Spinal cord (tissue), 10 donors: ENCODE data around the gene SLX4IP. TPM values are rescaled to one million over a fixed set of nuclear protein-coding genes. Genes with fewer than 3 reads are reported as not detected.

Source experiments
- DNase-seq, 6 donors: peaks; one replicate each; pipeline versions ENCODE4 v3.0.0 to v3.0.0-alpha.2; 2013 to 2015; ENCODE audit warnings: low spot score in 6 of 6, low read depth in 4 of 6
- H3K27ac ChIP-seq: one replicate; pipeline ENCODE4 v1.5.1; 2013; ENCODE audit warnings: low read depth, low read length, control low read depth
- H3K27me3 ChIP-seq: one replicate; pipeline ENCODE4 v1.6.1; 2013; ENCODE audit warnings: low read length; ENCODE audit not compliant: control insufficient read depth, insufficient read depth
- H3K36me3 ChIP-seq: one replicate; pipeline ENCODE4 v1.6.1; 2013; ENCODE audit warnings: low read length; ENCODE audit not compliant: control insufficient read depth, insufficient read depth
- H3K4me1 ChIP-seq: one replicate; pipeline ENCODE4 v1.6.1; 2013; ENCODE audit warnings: low read length; ENCODE audit not compliant: control insufficient read depth, insufficient read depth
- H3K4me3 ChIP-seq: one replicate; pipeline ENCODE4 v1.5.1; 2013; ENCODE audit warnings: low read depth, low read length, control low read depth
- H3K9me3 ChIP-seq: one replicate; pipeline ENCODE4 v1.6.1; 2013; ENCODE audit warnings: low read length; ENCODE audit not compliant: control insufficient read depth, insufficient read depth
- WGBS: methylation state at CpG from one replicate; pipeline ENCODE4 v1.1.5; 2013; ENCODE audit warnings: missing lambda C conversion rate; ENCODE audit not compliant: insufficient coverage; 5-methylcytosine and 5-hydroxymethylcytosine counted together
- polyA plus RNA-seq, 2 donors: library from polyadenylated mRNA; unstranded; fragments of 120-200 nt; gene quantifications; one replicate each; pipeline ENCODE4 v1.2.1, GENCODE V29; 2013; ENCODE audit not compliant: insufficient read length in 2 of 2
- total RNA-seq, 2 donors: library from RNA; depleted of rRNA in 1 of 2; stranded (reverse); fragments of 120-200 nt in 1 of 2; fragments of >200 nt in 1 of 2; gene quantifications; one replicate each; pipeline versions ENCODE4 v1.2.3 to v1.2.4, GENCODE V29; 2013 to 2014
- donor health status: healthy.

The SLX4IP gene
- total and polyA plus RNA-seq, 4 donors = 7.9 to 10.5 (median 9.7) TPM

- WGBS = 80% methylated on average over 1 of the region's 2 CpGs
Observed at GRCh38 chr20:10595266-10595665, 160.2 kb downstream of the SLX4IP start.

GRCh38 chr20:10595985-10596384 is 160.9 kb downstream of the SLX4IP start:
- H3K9me3 ChIP-seq = no peaks in the 10 kb centered on the region
- no peak overlapping the region for H3K4me3 ChIP-seq
- DNase-seq = no peak
- no peaks in the 10 kb centered on the region for H3K36me3 ChIP-seq
- H3K27ac ChIP-seq = no peak overlapping the region
- no peaks in the 10 kb centered on the region for H3K4me1 ChIP-seq
- 100% methylated on average over 3 of the region's 3 CpGs for WGBS
- no peaks in the 10 kb centered on the region for H3K27me3 ChIP-seq

More at GRCh38 chr20:10595266-10595665, 160.2 kb downstream of the SLX4IP start:
- Histone ChIP-seq H3K36me3 (no peaks in the 10 kb centered on the region), H3K27me3 (no peaks in the 10 kb centered on the region), H3K4me1 (no peaks in the 10 kb centered on the region), H3K27ac (no peak overlapping the region), H3K4me3 (no peak overlapping the region), H3K9me3 (no peaks in the 10 kb centered on the region)
- peak in 1 of 6 donors; percentile 16 for DNase-seq

GRCh38 chr20:10596710-10597121 is 161.6 kb downstream of the SLX4IP start:
- Histone ChIP-seq H3K9me3 (no peaks in the 10 kb centered on the region), H3K36me3 (no peaks in the 10 kb centered on the region), H3K27me3 (no peaks in the 10 kb centered on the region), H3K4me1 (no peaks in the 10 kb centered on the region), H3K27ac (no peak overlapping the region), H3K4me3 (no peak overlapping the region)
- WGBS = no CpG with 5 or more reads among the region's 4 CpGs
- no peak for DNase-seq

- Histone ChIP-seq H3K27me3 (no peaks in the 10 kb centered on the region), H3K9me3 (no peaks in the 10 kb centered on the region), H3K4me1 (no peaks in the 10 kb centered on the region), H3K4me3 (no peak overlapping the region), H3K36me3 (no peaks in the 10 kb centered on the region), H3K27ac (no peak overlapping the region)
- no CpG with 5 or more reads among the region's 1 CpG for WGBS
- DNase-seq = no peak
Observed at GRCh38 chr20:10597637-10598036, 162.5 kb downstream of the SLX4IP start.

GRCh38 chr20:10602221-10602871 is 167.2 kb downstream of the SLX4IP start:
- H3K4me3 ChIP-seq = no peak overlapping the region
- H3K4me1 ChIP-seq = peaks cover 3% of the 10 kb centered on the region
- H3K27me3 ChIP-seq = no peaks in the 10 kb centered on the region
- no peaks in the 10 kb centered on the region for H3K9me3 ChIP-seq
- 40% methylated on average over 1 of the region's 4 CpGs for WGBS
- no peak overlapping the region for H3K27ac ChIP-seq
- no peak for DNase-seq
- no peaks in the 10 kb centered on the region for H3K36me3 ChIP-seq

- no peak overlapping the region for H3K27ac ChIP-seq
- no peaks in the 10 kb centered on the region for H3K27me3 ChIP-seq
- no peak for DNase-seq
- H3K4me1 ChIP-seq = peaks cover 3% of the 10 kb centered on the region
- no peaks in the 10 kb centered on the region for H3K36me3 ChIP-seq
- H3K9me3 ChIP-seq = no peaks in the 10 kb centered on the region
- WGBS = 84% methylated on average over 3 of the region's 4 CpGs
- H3K4me3 ChIP-seq = no peak overlapping the region
Observed at GRCh38 chr20:10603378-10603777, 168.3 kb downstream of the SLX4IP start.

GRCh38 chr20:10603971-10604864 is 169.1 kb downstream of the SLX4IP start:
- peaks cover 3% of the 10 kb centered on the region for H3K4me1 ChIP-seq
- H3K27ac ChIP-seq = no peak overlapping the region
- no peaks in the 10 kb centered on the region for H3K27me3 ChIP-seq
- H3K9me3 ChIP-seq = no peaks in the 10 kb centered on the region
- H3K4me3 ChIP-seq = no peak overlapping the region
- no peaks in the 10 kb centered on the region for H3K36me3 ChIP-seq
- peak in 2 of 6 donors; percentile 40 to 51 for DNase-seq
- 27% methylated on average over 7 of the region's 8 CpGs for WGBS

- WGBS = no CpG with 5 or more reads among the region's 2 CpGs
- Histone ChIP-seq H3K36me3 (no peaks in the 10 kb centered on the region), H3K27ac (peak overlapping the region; percentile 42), H3K4me1 (peaks cover 3% of the 10 kb centered on the region), H3K27me3 (no peaks in the 10 kb centered on the region), H3K4me3 (no peak overlapping the region), H3K9me3 (no peaks in the 10 kb centered on the region)
- no peak for DNase-seq
Observed at GRCh38 chr20:10604865-10605440, 169.8 kb downstream of the SLX4IP start.

- H3K4me1 ChIP-seq = peaks cover 3% of the 10 kb centered on the region
- no peak overlapping the region for H3K4me3 ChIP-seq
- H3K27me3 ChIP-seq = no peaks in the 10 kb centered on the region
- no peak for DNase-seq
- no peaks in the 10 kb centered on the region for H3K9me3 ChIP-seq
- WGBS = no CpG with 5 or more reads among the region's 3 CpGs
- H3K27ac ChIP-seq = peak overlapping the region; percentile 42
- H3K36me3 ChIP-seq = no peaks in the 10 kb centered on the region
Observed at GRCh38 chr20:10605547-10606195, 170.6 kb downstream of the SLX4IP start.
